ENCODE data around the gene KCNIP4. TPM values are rescaled to one million over a fixed set of nuclear protein-coding genes. Genes with fewer than 3 reads are reported as not detected.

The KCNIP4 gene
- total RNA-seq, 1 donor from 2014 or later, result 0.39 TPM

DNA sequence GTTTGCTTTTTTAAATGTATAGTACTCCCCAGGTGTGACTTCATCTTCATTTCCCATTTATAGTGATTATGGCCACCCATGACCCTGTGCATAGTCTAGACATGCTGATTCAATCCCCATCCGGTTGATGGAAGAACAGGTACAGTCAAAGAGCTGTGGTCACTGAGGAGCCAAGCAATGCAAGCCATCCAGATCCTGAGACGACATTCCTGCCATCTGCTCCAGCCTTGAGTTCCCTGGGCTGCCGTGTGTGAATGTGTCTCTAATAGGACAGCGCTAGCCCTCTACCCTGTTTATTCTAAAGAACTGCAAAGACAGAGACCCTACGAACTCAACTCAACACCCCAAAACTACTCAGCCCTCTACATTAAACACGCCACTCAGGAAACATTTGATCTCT is 1.7 kb downstream of the KCNIP4 start:
- no peak overlapping the region for H3K9ac ChIP-seq
- no peaks in the 10 kb centered on the region for H3K4me1 ChIP-seq
- H3K79me2 ChIP-seq (ENCODE audit: low read depth), result no peaks in the 10 kb centered on the region
- no peaks in the 10 kb centered on the region for H4K20me1 ChIP-seq (ENCODE audit: low read depth)
- H3K27me3 ChIP-seq, result peaks cover 71% of the 10 kb centered on the region
- Mint-ChIP-seq H3K36me3 (no peaks in the 10 kb centered on the region), H3K27ac (no peak overlapping the region), H3K9me3 (no peaks in the 10 kb centered on the region), H3K27me3 (ENCODE audit: insufficient read depth, low read depth) (peaks cover 19% of the 10 kb centered on the region), H3K4me3 (no peak overlapping the region), H3K4me1 (peaks cover 3% of the 10 kb centered on the region)
- H2AFZ ChIP-seq (replicated peaks), result no peak overlapping the region
- H3K27ac ChIP-seq, result no peak overlapping the region
- H3K36me3 ChIP-seq, result no peaks in the 10 kb centered on the region
- no peak overlapping the region for H3K4me2 ChIP-seq
- DNase-seq (ENCODE audit: low spot score), result no peak
- H3K9me3 ChIP-seq (ENCODE audit: low read depth), result no peaks in the 10 kb centered on the region
- H3F3A ChIP-seq (ENCODE audit: low read depth), result no peaks in the 10 kb centered on the region
- TF ChIP-seq, protein P1, sequence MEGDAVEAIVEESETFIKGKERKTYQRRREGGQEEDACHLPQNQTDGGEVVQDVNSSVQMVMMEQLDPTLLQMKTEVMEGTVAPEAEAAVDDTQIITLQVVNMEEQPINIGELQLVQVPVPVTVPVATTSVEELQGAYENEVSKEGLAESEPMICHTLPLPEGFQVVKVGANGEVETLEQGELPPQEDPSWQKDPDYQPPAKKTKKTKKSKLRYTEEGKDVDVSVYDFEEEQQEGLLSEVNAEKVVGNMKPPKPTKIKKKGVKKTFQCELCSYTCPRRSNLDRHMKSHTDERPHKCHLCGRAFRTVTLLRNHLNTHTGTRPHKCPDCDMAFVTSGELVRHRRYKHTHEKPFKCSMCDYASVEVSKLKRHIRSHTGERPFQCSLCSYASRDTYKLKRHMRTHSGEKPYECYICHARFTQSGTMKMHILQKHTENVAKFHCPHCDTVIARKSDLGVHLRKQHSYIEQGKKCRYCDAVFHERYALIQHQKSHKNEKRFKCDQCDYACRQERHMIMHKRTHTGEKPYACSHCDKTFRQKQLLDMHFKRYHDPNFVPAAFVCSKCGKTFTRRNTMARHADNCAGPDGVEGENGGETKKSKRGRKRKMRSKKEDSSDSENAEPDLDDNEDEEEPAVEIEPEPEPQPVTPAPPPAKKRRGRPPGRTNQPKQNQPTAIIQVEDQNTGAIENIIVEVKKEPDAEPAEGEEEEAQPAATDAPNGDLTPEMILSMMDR (IDR thresholded peaks at IDR 0.05), result no peak
- TF ChIP-seq EZH2phosphoT487 (IDR thresholded peaks at IDR 0.05) (no peak), EZH2 (IDR thresholded peaks at IDR 0.05) (no peak)
- no peak overlapping the region for H3K4me3 ChIP-seq

DNA sequence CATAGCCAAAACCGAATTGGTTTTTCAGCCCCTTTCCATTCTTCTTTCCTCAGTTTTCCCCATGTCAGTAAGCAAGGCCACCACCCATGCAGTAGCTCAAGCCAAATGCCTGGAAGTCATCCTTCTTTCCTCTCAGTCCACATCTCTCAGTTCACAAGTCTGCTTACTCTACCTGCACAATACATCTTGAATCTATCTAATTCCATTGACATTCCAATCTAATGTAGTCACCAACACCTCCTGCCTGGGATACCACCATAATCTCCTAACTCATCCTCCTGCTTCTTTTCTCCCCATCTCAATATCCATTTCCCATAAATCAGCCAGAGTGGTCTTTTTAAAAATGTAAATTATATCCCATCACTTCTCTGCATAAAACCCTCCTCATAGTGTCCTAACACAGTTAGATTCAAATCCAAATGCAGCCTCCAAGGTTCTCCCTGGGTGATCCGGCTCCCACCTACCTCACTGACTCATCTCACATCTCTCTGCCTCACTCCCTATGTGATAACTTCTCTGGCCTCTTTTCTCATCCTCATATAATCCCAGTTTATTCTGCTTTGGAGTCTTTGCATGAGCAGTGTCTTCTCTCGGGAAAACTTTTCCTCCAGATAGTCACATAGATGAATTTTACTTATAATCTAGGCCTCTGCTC is 26.9 kb downstream of the KCNIP4 start:
- H3K79me2 ChIP-seq (ENCODE audit: low read depth), result no peaks in the 10 kb centered on the region
- no peaks in the 10 kb centered on the region for H3F3A ChIP-seq (ENCODE audit: low read depth)
- Mint-ChIP-seq H3K9me3 (no peaks in the 10 kb centered on the region), H3K4me1 (no peaks in the 10 kb centered on the region), H3K27me3 (ENCODE audit: insufficient read depth, low read depth) (no peaks in the 10 kb centered on the region), H3K27ac (no peak overlapping the region), H3K4me3 (no peak overlapping the region), H3K36me3 (no peaks in the 10 kb centered on the region)
- no peak overlapping the region for H3K4me2 ChIP-seq
- H3K36me3 ChIP-seq, result no peaks in the 10 kb centered on the region
- TF ChIP-seq EZH2phosphoT487 (IDR thresholded peaks at IDR 0.05) (no peak), EZH2 (IDR thresholded peaks at IDR 0.05) (no peak)
- TF ChIP-seq, protein P1 (IDR thresholded peaks at IDR 0.05), result no peak
- no peak overlapping the region for H2AFZ ChIP-seq (replicated peaks)
- H3K9ac ChIP-seq, result no peak overlapping the region
- no peaks in the 10 kb centered on the region for H4K20me1 ChIP-seq (ENCODE audit: low read depth)
- H3K27ac ChIP-seq, result no peak overlapping the region
- H3K27me3 ChIP-seq, result no peaks in the 10 kb centered on the region
- H3K4me3 ChIP-seq, result no peak overlapping the region
- H3K9me3 ChIP-seq (ENCODE audit: low read depth), result no peaks in the 10 kb centered on the region
- no peak for DNase-seq (ENCODE audit: low spot score)
- no peaks in the 10 kb centered on the region for H3K4me1 ChIP-seq

DNA sequence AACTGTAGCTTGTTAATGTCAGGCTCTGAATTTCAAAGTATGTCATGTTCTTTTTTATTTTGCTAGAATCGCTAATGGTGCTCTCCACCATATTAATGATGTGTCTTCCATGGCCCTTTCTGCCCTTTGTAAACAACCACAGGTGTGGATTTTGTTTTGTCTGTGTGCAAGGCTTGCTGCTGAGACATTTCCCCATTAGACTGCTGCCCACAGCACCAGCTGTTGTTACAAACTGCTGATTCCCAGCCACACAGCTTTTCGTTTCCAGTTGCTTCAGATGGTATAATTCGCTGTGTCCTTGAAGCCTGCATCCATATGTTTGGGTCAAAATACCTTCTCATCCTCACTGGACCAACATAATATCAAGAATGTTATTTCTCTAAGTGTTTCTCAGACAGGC is 32.8 kb downstream of the KCNIP4 start:
- no peak for TF ChIP-seq EZH2phosphoT487 (IDR thresholded peaks at IDR 0.05)
- TF ChIP-seq EZH2 (IDR thresholded peaks at IDR 0.05), result no peak
- TF ChIP-seq, protein P1 (IDR thresholded peaks at IDR 0.05), result no peak
- Mint-ChIP-seq H3K4me1 (no peaks in the 10 kb centered on the region), H3K36me3 (no peaks in the 10 kb centered on the region), H3K27me3 (ENCODE audit: insufficient read depth, low read depth) (no peaks in the 10 kb centered on the region), H3K27ac (no peak overlapping the region), H3K9me3 (no peaks in the 10 kb centered on the region), H3K4me3 (no peak overlapping the region)
- Histone ChIP-seq H3K36me3 (no peaks in the 10 kb centered on the region), H3K4me3 (no peak overlapping the region), H3K27me3 (no peaks in the 10 kb centered on the region), H3K4me1 (no peaks in the 10 kb centered on the region), H3K4me2 (no peak overlapping the region), H3K79me2 (ENCODE audit: low read depth) (no peaks in the 10 kb centered on the region), H3K9ac (no peak overlapping the region), H3K9me3 (ENCODE audit: low read depth) (no peaks in the 10 kb centered on the region), H3K27ac (no peak overlapping the region), H2AFZ (replicated peaks) (no peak overlapping the region), H3F3A (ENCODE audit: low read depth) (no peaks in the 10 kb centered on the region), H4K20me1 (ENCODE audit: low read depth) (no peaks in the 10 kb centered on the region)
- DNase-seq (ENCODE audit: low spot score), result no peak
